ENCODE data around the gene CDC45.

DNA sequence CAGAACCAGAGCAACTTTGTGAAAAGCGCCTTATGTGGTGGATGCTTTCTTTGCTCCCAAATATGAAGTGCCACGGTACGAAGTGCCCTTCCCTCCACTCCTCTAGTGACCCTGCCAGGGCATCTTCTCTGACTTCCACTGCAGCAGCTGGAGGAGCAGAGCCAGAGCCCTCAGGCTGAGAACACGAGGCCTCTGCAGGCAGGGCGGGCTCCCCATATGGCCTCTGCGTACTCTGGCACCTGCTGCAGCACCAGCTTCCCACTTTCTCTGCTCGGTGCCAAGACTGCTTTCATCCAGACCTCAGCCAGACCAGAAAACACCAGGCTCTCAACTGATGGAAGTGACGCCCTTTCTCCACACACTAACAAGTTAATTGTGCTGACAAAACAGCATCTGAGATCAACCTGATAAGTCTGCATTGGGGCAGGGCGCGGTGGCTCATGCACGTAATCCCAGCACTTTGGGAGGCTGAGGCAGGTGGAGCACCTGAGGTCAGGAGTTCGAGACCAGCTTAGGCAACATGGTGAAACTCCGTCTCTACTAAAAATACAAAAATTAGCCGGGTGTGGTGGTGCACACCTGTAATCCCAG, 13.5 kb upstream of the CDC45 start:
- no peak for TF ChIP-seq CTCF (IDR thresholded peaks at IDR 0.05)
- TF ChIP-seq POLR2A (IDR thresholded peaks at IDR 0.05) = no peak
